Myocyte (in vitro differentiated cells): ENCODE measurements around the gene NACC2. TPM values are rescaled to one million over a fixed set of nuclear protein-coding genes. Genes with fewer than 3 reads are reported as not detected.

Experiments
- DNase-seq: peaks from one replicate; pipeline ENCODE4 v3.0.0-alpha.2; 2012; ENCODE audit warnings: low read depth
- total RNA-seq: library from RNA; depleted of rRNA; stranded (reverse); fragments of >200 nt; gene quantifications from 2 replicates; pipeline ENCODE4 v1.2.3, GENCODE V29; 2014

NACC2 gene
- total RNA-seq, 1 donor from 2014 or later = 22.8 TPM

DNA sequence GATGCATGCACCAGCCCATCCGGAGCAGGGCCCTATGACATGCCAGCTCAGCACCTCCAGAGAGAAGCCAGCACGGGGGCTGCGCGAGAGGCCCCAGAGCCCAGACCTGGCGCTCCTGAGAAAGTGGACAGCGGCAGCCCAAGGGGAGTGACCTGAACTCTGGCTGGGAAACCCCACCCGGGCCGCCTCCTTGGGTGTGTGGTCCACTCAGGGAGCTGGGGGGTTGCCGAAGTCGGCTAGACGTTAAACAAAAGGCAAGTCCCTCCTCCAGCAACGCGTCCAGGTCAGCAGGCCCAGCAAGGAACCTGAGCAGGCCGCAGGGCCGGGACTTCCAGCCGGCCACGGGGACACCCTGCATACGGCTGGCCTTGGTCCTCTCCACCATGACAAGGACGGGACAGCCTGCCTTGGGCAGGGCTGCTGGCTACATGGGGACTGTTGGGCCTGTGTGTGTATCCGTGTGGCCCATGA, 35.7 kb downstream of the NACC2 start:
- no peak for DNase-seq

DNA sequence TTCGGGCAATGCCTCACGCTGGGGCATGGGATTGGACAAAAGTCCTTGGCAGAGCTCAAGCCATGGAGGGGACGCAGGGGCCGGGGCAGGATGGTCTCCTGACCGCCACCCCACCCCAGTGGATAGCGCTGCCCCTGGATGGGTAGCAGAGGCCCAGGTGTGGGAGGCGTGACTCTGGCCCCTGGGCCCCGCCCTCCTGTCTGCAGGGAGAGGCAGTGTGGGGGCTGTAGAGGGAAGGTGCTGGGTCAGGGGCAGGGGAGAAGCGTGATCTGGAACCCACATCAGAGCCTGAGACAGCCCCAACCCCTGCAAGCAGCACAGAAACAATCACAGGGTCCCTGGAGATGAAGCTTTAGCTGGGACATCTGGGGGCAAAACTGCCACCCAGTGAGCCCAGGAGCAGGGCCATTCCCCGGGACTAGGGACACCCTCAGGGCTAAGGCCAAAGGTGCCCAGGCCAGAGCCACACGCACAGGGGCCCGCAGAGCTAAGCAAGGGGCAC, 36.2 kb downstream of the NACC2 start:
- no peak for DNase-seq

DNA sequence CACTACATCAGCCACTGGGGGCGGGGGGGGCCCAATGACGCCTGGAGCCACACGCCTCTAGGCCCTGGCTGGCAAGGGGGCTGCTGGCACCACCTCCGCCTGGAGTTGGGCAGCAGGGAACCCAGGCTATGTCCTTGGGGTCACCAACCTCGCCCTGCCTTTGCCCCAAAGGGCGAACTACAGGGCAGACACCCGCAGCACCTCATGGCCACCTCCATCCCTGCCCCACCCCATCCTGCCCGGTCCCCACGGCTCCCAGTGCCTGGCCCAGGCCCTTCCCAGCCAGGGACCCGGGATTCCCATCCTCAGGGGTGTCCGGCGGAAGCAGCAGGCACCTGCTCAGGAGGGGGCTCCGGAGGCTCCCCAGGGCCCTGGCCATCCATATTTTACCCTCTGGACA, 37.0 kb downstream of the NACC2 start:
- no peak for DNase-seq

DNA sequence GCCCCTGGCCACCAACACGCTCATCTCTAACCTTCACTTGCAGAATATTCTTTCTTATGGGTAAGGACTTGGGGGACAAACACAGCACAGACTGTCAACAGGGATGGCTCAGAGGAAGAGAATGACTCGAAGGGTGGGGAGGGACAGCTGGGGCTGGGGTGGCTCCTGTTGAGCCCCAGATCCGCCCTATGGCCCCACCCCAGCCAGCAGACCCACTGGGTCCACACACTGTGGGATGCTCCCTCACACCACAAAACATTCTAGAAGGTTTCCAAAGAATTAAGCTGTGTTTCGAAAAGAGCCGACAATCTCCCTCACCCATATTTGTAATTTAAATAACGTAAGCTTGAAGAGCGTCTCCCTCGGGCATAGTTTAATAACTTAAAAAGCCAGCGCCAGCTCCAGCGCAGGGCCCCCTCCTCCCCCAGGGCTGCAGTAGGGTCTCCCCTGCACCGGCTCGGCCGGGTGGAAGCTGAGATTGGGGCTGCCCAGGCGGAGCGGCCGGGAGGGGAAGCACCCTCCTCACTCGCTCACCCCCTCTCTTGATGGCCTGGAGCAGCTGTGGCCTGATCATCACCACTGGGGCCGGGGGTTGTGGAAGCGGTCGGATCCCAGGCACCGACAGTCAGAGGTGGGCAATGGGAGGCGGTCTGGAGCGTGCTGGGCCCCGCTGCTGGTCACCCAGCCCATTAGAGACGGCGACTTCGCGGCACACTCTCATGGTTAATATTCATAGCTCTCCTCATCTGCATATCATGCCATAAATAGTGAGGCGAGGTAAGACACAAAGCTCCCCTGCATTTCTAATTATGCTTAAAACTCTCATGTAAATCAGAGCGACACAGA, 37.6 kb downstream of the NACC2 start:
- DNase-seq = peak; percentile 28

DNA sequence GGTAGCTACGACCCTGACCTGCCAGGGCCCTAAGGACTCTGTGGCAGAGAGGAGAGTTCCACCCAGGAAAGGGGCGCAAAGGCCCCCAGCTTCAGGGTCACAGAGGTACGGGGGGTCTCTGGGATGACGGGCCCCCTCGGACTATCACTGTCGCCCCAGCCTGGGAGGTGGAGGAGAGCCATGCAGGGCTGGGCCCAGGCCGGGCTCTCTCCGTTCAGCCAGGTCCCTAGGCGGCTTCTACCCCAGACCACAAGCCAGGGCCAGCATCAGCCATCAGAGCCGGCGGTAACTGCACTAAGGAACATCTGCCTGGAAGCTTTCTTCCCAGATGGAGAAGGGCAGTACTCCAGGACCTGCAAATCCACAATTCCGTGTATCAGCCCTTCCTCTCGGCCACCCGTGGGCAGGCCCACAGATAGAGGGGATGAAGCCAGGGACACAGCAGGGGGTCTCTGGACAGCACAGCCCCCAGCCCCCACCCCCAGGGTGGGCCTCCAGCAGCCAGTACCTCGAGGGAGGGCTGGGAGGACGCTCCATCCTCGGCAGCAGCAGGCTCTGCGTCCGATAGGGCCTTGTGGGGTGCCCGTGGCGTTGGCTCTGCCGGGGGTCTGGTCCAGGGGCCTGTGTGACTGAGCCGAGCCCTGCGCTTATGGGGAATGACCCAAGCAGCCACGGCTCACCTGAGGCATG, 38.4 kb downstream of the NACC2 start:
- DNase-seq = no peak

DNA sequence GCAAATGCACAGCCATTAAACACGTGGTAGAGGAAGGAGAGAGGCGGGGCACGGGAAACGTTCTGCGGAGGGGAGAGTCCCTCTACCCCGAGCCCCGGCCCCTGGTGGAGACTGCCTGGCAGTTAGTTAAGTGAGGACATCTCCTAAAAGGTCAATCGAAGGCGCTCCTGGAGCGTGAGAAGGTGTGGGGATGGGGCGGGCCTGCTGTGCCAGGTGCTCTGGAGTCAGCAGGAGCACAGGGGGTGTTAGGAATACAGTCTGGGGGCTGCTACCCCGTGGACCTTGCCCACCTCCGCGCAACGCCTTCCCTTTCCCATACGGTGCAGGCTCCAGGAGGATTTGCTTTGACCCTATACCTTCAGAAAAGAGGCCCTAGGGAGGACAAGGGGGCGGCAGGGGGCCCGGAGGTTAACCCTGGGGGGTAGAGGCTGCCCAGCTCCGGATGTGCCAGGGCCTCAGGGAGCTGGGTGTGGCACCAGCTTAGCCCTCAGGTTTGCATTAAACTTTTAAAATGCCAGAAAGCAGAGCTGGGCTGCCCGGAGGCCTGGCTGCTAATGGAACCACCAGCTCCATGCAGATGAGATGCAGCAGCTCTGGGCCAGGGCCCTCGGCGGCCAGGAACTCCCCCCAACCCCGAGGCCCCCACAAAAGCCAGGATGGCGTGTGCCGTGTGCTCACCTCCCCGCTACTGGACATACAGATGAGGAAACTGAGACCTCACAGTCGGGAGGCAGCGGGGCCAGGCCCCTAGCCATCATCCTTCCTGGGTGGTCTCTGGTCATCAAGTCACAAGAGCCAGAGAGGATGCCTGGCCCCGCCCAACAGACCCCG, 39.2 kb downstream of the NACC2 start:
- no peak for DNase-seq

DNA sequence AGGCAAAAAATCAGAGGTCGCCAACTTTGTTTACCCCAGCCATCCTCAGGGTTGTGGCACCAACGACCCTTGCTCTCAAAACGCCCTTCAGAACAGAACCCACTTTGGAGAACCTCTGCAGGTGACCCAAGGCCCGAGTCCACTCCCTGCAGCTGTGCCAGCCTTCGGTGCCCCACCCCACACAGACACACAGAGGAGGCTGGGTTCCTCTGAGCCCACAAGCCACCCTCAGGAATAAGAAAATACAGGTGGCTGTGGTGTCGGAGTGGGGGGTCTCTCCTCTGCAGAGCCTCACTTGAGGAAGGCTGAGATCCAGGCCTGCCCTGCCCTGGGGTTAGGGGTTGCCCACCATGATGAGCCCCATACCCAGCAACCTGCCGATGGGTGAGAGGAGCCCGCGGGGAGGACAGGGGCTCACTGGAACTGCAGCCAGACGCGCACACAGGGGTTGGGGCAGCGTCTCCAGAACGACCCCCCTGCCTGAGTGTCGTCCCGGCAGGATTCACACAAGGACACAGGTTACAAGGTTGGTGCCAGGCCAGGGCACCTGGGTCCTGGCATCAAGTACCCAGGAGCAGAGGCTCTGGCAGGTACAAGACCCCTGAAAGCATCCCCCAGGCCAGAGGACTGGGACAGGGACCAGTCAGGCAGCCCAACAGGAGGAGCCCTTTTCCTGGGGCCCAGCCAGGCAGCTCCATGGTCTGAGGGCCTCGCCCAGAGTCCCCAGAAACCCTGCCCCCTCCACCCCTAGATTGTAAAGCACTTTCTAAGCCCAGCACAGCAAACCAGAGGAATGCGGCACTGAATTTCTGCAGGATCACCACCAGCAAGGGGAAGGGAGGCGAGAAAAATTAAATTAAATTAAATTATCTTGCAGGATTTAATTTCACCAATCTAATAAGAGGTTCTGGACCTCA, 40.0 kb downstream of the NACC2 start:
- no peak for DNase-seq

DNA sequence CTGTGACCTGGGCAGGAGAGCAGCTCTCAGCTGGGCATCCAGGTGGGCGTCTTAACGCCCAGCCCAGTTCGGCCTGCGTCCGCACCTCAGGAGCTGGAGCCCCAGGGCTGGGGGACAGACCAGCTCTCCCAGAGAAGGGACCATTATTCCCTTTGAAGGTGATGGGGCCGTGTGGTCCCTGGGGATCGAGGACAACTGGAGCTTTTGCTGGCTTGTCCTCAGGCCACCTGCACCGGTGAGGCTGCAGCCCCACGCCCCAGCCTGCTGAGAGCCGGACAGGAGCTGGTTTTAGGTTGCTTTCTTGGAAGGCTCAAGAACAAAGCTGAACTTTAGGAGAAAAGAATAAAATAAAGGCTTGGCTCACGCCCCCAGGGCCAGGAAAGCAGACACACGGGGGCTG, 40.9 kb downstream of the NACC2 start:
- no peak for DNase-seq

DNA sequence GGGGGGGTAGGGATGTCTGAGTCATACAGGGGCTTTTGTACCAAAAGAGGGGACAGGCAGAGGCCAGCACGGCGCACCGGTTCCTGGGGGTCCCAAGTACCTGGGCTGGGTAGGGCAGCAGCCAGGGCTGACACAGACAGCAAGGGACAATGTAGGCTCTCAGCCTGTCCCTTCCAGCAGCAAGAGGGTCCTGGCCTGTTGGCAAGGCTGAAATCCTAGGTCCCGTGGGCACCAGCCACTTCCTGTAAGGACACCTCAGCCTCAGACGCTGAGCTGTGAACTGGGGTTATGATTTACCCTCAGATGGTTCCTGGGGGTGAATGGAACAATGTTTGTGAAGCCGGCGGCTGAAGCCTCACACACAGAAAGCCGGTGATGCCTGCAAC, 41.3 kb downstream of the NACC2 start:
- DNase-seq = no peak

DNA sequence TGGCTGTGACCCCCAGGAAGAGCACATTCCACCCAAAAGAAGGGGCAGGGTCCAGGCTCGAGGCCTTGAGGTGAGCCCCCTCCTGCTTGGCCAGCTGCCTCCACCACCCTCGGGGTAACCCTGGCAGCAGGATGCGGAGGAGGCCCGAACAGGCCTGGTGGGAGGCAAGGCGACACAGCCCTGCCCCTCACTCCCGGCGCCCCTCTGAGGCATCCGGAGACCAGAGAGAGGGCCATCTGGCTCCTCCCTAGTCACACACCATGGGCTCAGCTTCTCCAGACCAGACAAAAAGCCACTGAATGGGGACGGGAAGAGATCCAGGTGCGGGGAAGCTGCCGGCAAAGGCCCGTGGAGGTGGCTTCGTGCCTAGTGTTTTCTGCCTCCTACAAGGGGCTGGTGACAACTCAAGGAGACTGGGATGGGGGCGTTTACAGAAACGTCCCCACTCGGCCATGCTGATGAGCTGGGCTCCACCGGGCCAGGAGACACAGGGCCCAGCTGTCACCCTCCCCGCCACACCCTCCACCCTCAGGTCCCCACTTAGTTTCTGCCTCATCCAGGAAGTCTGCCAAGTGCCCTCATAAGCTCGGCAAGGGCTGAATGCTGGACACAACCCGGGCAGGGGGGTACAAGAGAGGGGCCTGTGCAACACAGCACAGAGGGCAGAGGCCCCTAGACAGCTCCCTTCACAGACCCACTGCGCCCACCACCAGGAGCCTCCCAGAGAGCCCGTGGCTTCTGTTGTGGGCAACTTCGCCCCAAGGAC, 41.9 kb downstream of the NACC2 start:
- DNase-seq = peak; percentile 77

DNA sequence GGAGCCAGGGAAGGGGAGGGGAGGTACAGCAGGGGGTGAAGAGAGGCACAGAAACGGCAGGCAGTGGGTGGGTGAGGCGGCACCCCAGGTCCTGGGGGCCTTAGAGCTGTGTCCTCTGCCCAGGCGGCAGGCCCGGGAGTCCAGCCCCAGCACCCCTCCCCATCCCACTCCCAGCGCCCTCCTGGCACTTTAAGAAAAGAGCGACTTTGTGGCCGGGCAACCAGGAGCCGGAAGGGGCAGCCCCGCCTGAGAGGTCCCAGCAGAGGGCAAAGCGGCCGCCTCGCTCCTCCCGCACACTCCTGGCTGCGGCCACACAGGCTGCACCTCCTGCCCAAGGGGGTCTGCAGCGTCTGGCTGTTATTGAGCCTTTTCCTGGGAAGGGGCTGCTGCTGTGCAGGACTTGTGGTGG, 42.6 kb downstream of the NACC2 start:
- peak; percentile 73 for DNase-seq

DNA sequence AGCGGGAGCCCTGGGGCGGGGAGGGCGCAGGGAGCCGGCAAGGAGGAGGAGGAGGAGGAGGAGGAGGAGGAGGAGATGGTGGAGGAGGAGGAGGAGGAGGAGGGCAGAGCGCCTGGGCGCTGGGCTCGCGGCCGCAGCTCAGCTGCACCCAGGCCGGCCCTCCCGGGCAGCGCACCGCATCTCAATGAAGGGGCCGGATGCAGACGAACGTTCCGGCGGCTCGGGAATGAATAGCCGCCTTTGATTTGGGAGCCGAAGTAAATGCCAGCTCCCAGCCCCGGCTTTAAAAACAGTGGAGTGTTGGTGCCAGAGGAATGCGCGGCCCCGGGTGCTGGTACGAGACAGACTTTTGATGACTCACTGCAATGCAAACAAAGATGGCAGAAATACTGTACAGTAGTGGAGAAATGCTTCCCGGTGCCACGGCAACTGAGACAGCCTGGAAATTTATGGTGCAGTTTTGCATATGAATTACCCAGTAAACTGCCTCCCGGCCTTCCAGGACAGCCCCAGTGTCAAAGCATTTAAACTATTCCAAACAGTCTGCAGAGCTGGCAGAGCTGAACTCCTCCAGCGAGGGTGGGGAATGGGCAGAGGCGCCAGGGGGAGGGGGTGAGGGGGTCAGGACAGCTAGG, 43.1 kb downstream of the NACC2 start:
- peak; percentile 78 for DNase-seq

DNA sequence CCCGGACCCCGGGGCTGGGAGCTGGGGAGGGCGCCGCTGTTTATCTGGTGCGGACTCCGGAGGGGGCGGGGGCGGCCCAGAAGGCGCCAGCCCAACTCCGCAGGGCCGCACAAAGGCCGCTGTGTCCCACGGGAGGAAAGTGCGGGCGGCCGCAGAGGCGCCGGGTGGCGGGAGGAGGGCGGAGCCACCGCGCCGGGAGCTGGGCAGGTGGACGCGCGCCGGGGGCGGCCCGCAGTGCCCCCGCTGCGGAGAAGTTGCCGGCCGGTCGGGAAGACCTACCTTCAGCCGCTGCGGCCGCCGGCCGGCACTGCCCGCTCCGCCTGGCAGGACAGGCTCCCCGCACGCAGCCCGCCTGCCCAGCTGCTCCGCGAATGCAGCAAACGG, 43.6 kb downstream of the NACC2 start:
- peak; percentile 52 for DNase-seq

DNA sequence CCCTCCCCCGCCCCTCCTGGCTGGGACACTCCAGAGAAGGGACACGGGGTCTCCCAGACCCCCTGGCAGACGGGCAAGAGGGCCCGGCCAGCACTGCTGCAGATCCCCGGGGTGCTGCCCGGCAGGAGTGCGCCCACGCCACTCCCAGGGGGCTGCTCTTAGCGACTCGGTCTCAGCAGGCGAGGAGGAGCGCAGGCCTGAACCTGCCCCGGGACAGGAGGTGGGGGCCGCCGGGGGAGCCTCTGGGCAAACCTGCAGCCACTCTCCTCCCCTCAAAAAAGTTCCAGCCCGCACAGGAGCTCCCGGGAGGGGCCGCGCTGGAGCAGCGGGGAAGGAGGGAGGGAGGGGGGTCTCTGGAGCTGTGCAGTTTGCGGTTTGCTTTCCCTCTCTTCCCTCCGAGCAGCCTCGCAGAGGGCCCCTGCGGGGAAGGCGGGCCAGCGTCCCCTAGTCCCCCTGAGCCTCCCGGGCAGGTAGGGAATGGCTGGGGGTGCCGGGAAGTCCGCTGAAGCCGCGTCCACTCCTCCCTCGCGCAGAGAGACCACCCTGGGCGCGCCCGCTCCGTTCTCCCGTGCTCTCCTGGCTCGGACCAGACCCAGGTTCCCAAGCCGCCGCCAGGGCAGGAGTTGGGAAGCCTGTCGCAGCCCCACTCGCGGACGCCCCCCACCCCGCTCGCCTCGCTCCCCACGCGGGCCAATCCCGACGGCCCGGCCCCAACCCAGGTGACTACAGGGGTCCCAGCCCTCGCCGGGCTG, 44.2 kb downstream of the NACC2 start:
- DNase-seq = no peak

DNA sequence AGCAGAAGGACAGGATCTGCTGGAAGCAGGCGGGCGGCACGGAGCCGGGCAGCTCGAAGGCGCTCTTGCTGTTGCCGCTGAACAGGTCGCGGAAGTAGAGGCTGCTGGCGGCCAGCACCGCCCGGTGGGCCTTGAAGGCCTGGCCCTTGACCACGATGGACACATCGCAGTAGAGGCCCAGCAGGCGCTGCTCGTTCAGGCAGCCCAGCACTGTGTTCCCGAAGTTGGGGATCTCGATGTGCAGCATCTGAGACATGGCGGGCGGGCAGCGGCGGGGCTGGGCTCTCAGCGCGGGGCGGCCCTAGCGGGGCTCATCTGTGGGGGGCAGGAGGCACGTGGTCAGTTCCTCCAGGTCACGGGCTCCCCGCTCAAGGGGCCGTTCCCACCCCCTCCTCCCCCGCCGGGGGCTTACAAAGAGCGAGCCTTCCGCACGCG, 44.8 kb downstream of the NACC2 start:
- no peak for DNase-seq

DNA sequence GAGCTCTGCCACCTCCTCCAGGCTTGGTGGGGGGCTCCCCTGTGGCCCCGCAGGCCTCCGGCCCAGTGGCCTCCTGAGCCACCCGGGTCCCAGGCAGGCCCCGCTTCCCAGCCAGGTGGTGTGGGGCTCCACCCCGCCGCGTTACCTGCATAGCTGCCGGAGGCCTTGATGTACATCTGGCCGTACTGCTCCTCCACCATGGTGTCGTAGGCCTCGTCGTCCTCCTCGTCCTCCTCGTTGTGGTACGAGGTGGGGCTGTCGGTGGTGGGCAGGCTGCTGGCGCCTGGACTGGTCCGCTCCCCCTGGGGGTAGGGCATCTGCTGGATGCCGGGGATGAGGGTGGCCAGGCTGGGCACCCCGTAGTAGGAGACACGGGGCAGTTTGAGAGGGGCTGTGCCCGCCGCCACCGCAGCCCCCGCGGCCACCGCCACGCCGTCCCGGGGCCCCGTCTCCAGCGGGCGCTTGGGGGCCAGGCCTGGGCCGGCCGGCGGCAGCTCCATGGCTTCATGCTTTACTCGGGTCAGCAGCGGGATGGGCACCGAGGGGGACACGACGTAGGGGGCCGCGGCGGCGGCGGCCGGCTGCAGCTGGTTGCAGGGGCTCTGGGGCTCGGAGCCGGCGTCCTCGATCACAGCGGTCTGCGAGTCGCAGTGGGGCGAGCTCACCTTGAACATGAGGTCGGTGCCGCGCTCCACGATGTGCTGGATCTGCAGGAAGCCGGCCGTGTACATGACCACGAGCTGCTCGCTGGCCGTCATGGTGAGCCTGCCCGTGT, 45.4 kb downstream of the NACC2 start:
- DNase-seq = no peak

DNA sequence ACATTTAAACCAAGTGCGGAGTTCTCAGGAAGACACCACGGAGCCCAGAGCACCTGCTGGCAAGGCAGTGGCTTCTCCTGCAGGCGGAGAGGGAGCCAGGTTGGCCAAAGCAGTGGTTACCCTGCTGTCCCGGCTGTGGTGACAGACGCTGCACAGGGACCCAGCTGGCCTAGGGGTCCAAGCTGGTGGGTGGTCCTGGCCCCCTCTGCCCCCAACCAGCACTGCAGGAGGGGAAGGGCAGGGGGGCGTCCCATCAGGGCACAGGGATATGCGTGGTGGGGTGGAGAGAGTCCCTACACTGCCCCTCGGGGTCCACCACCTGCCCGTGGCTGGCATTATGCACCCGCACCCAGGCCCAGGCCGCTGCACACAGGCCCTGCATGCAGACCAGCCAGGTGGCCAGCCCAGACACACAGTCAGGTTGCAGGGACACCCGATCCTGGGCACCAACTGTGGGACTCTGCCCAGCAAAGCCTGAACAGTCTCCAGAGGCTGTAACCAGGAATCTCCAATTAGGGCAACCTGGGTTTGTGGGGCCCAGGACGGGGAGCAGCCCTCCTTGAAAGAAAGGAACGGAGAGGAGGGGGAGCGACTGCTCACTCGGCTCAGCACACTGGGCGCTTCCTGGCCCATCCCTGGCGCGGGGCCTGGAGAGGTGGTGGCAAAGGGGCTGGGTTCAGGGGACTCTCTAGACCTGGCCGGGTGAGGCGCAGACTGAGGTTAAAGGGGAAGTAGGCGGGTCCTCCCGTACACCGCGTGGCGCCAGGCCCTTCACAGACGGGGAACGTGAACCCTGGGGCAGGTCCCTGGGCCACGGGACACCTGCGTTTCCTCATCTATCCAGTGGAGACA, 46.3 kb downstream of the NACC2 start:
- DNase-seq = no peak
